ENCODE results near the gene SDK1. TPM values are rescaled to one million over a fixed set of nuclear protein-coding genes. Genes with fewer than 3 reads are reported as not detected.

SDK1 gene
- total RNA-seq, 2 donors from 2014 or later: 1.3 to 2.6 TPM

DNA sequence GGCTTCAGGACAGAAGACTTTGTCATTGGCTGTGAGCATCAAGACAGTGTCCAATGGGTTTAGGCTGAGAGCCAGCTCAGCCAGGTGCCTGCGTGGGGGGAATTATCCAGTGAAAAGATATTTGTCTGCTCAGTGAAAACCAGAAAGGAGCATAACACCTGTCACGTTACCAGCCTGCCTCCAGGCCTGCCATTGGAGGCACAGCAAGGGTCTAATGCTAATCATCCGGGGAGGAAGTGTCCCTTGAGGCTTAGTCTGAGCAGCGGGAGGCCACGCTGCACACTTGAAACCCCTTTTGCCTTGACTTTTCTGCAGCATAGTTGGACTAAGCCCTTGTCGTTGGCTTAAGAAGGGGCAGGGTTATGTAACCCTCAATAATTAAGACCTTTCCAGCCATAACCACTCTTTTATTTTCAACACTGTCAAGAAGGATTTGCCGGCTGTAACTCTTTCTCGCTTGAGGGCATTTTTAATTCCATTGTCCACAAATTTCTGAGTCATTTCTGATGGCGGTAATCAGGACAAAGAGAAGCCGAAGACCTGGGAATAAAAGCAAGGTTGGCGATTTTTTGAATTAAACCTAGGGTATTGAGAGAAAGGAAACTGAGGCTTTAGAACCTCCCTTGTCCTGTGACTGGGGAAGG lies 741.5 kb downstream of the SDK1 start:
- no peak overlapping the region for H3K4me3 ChIP-seq

DNA sequence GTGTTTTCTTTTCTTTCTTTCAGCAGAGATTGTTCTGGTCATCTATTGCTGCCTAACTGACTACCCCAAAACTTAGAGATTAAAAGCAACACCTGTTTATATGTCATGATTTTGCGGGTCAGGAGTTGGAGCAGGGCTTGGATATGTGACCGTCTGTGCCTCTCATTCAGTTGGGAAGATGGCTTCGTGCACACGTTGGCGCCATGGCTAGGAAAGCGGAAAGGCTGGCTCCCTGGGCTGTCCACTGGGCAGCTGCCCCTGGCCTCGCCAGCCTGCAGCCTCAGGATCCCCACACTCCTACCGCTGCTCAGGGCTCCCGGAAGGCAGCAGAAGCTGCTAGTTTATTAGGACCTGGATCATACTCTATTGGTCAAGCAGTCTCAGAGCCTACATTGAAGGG lies 742.9 kb downstream of the SDK1 start:
- DNase-seq: no peak
- Histone ChIP-seq H3K27ac (no peak overlapping the region), H3K9ac (ENCODE audit: low read depth in 2 of 2, low read length in 2 of 2) (no peak overlapping the region), H3K36me3 (no peaks in the 10 kb centered on the region), H3K4me1 (no peaks in the 10 kb centered on the region), H3K4me3 (no peak overlapping the region), H3K9me3 (no peaks in the 10 kb centered on the region), H3K27me3 (no peaks in the 10 kb centered on the region)
- TF ChIP-seq, protein P1, sequence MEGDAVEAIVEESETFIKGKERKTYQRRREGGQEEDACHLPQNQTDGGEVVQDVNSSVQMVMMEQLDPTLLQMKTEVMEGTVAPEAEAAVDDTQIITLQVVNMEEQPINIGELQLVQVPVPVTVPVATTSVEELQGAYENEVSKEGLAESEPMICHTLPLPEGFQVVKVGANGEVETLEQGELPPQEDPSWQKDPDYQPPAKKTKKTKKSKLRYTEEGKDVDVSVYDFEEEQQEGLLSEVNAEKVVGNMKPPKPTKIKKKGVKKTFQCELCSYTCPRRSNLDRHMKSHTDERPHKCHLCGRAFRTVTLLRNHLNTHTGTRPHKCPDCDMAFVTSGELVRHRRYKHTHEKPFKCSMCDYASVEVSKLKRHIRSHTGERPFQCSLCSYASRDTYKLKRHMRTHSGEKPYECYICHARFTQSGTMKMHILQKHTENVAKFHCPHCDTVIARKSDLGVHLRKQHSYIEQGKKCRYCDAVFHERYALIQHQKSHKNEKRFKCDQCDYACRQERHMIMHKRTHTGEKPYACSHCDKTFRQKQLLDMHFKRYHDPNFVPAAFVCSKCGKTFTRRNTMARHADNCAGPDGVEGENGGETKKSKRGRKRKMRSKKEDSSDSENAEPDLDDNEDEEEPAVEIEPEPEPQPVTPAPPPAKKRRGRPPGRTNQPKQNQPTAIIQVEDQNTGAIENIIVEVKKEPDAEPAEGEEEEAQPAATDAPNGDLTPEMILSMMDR (IDR thresholded peaks at IDR 0.05): no peak
- intact Hi-C loops (cut with DNase I): no loop called here

More for the DNA sequence above, 741.5 kb downstream of the SDK1 start:
- intact Hi-C loops (cut with DNase I): no loop called here
- no peaks in the 10 kb centered on the region for H3K27me3 ChIP-seq
- TF ChIP-seq, protein P1 (IDR thresholded peaks at IDR 0.05): no peak
- no peaks in the 10 kb centered on the region for H3K9me3 ChIP-seq
- DNase-seq: no peak
- no peaks in the 10 kb centered on the region for H3K4me1 ChIP-seq
- no peak overlapping the region for H3K9ac ChIP-seq (ENCODE audit: low read depth in 2 of 2, low read length in 2 of 2)
- H3K27ac ChIP-seq: no peak overlapping the region
- no peaks in the 10 kb centered on the region for H3K36me3 ChIP-seq

DNA sequence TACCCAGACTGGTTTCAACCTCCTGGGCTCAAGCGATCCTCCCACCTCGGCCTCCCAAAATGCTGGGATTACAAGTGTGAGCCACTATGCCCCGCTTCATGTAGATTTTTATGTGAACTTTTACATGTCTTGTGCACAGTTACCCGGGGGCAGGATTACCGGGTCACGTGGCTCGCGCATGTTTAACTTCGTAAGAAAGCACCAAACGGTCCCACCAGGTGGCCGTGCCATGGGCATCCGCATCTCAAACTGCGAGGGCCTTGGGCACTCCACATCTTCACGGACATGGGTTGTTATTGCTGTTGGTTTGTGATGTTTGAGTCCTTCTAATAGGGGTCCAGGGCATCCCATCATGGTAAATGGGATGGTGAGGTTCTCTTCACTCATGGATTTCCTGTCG lies 744.4 kb downstream of the SDK1 start:
- Histone ChIP-seq H3K27me3 (no peaks in the 10 kb centered on the region), H3K27ac (no peak overlapping the region), H3K4me3 (no peak overlapping the region), H3K4me1 (no peaks in the 10 kb centered on the region), H3K9me3 (no peaks in the 10 kb centered on the region), H3K36me3 (no peaks in the 10 kb centered on the region), H3K9ac (ENCODE audit: low read depth in 2 of 2, low read length in 2 of 2) (no peak overlapping the region)
- TF ChIP-seq, protein P1 (IDR thresholded peaks at IDR 0.05): no peak
- DNase-seq: no peak
- intact Hi-C loops (cut with DNase I): no loop called here

DNA sequence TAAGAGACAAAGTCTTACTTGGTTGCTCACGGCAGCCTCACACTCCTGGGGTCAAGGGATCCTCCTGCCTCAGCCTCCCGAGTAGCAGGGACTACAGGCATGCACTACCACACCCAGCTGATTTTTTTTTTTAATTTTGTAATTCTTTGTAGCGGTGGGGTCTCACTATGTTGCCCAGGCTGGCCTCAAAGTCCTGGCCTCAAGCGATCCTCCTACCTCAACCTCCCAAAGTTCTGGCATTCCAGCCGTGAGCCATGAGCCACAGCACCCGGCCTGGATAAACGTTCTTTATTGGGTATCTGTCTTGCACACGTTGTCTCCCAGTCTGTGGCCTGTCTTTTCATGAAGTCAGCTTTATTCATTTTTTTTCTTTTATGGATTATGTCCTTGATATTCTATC lies 744.9 kb downstream of the SDK1 start:
- H3K4me1 ChIP-seq: no peaks in the 10 kb centered on the region
- no peaks in the 10 kb centered on the region for H3K36me3 ChIP-seq
- DNase-seq: no peak
- intact Hi-C loops (cut with DNase I): no loop called here
- no peak overlapping the region for H3K27ac ChIP-seq
- no peak overlapping the region for H3K9ac ChIP-seq (ENCODE audit: low read depth in 2 of 2, low read length in 2 of 2)
- H3K4me3 ChIP-seq: no peak overlapping the region
- TF ChIP-seq, protein P1 (IDR thresholded peaks at IDR 0.05): no peak
- H3K27me3 ChIP-seq: no peaks in the 10 kb centered on the region
- no peaks in the 10 kb centered on the region for H3K9me3 ChIP-seq

DNA sequence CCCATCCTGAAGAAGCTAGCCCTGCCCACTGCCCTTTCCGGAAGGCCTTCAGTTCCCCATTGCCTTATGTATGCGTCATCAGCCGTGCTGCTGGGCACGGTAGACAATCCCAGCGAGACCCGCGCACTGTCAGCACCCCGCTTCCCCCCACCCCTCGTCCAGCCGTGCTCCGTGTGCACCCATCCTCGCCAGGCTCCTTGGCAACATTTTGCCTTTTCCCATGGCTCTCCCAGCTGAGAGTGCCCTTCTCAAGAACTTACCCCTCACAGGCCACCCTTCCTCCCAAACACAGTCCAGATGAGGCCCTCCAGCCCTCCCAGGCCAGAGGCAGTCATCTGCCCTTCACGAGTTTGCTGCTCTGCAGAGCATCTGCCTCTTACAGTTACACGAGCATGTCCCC lies 747.3 kb downstream of the SDK1 start:
- intact Hi-C loops (cut with DNase I): no loop called here
- Histone ChIP-seq H3K4me3 (no peak overlapping the region), H3K4me1 (no peaks in the 10 kb centered on the region), H3K36me3 (no peaks in the 10 kb centered on the region), H3K27me3 (no peaks in the 10 kb centered on the region), H3K27ac (no peak overlapping the region), H3K9ac (ENCODE audit: low read depth in 2 of 2, low read length in 2 of 2) (no peak overlapping the region), H3K9me3 (no peaks in the 10 kb centered on the region)
- TF ChIP-seq, protein P1 (IDR thresholded peaks at IDR 0.05): no peak
- DNase-seq: no peak

All from colonic mucosa (tissue), 4 donors.